HEK293 (cell line): ENCODE data around the gene ZNF101.

Experiments
- BCL11A ChIP-seq: fragments of 450-650 bp; formaldehyde crosslinking; IDR thresholded peaks from 2 replicates; pipeline ENCODE4 v1.5.1; 2016; ENCODE audit warnings: low read depth, missing biosample characterization, missing genetic modification characterization
- GLIS1 ChIP-seq: fragments of 450-650 bp; formaldehyde crosslinking; IDR thresholded peaks from 2 replicates; pipeline ENCODE4 v1.5.1; 2016; ENCODE audit warnings: missing biosample characterization, missing genetic modification characterization
- KLF17 ChIP-seq: fragments of 450-650 bp; formaldehyde crosslinking; IDR thresholded peaks from 2 replicates; pipeline ENCODE4 v1.5.1; 2016; ENCODE audit warnings: missing biosample characterization, missing genetic modification characterization
- KLF9 ChIP-seq: fragments of 450-650 bp; formaldehyde crosslinking; IDR thresholded peaks from 2 replicates; pipeline ENCODE4 v1.5.1; 2016; ENCODE audit warnings: missing biosample characterization, missing genetic modification characterization, low read depth
- MZF1 ChIP-seq: fragments of 450-650 bp; formaldehyde crosslinking; IDR thresholded peaks from 2 replicates; pipeline ENCODE4 v1.5.1; 2017; ENCODE audit warnings: missing biosample characterization, missing genetic modification characterization, borderline replicate concordance
- PBX3 ChIP-seq: sonication (generic); formaldehyde crosslinking; IDR thresholded peaks from 2 replicates; pipeline ENCODE4 v1.8.1; 2022; ENCODE audit warnings: mild to moderate bottlenecking, moderate library complexity, missing genetic modification reagents
- ZBTB17 ChIP-seq: fragments of 450-650 bp; formaldehyde crosslinking; IDR thresholded peaks from 2 replicates; pipeline ENCODE4 v1.5.1; 2016; ENCODE audit warnings: missing biosample characterization, missing genetic modification characterization
- ZNF140 ChIP-seq: fragments of 450-650 bp; formaldehyde crosslinking; IDR thresholded peaks from 2 replicates; pipeline ENCODE4 v1.5.1; 2016; ENCODE audit warnings: missing biosample characterization, missing genetic modification characterization
- ZNF157 ChIP-seq: fragments of 450-650 bp; formaldehyde crosslinking; IDR thresholded peaks from 2 replicates; pipeline ENCODE4 v1.5.1; 2016; ENCODE audit warnings: missing biosample characterization, missing genetic modification characterization
- ZNF211 ChIP-seq: fragments of 450-650 bp; formaldehyde crosslinking; IDR thresholded peaks from 2 replicates; pipeline ENCODE4 v1.5.1; 2016; ENCODE audit warnings: low read depth, missing biosample characterization, missing genetic modification characterization
- ZNF335 ChIP-seq: fragments of 450-650 bp; formaldehyde crosslinking; conservative IDR thresholded peaks from 2 replicates; pipeline ENCODE4 v1.5.1; 2016; ENCODE audit warnings: missing biosample characterization, missing genetic modification characterization
- ZNF341 ChIP-seq: fragments of 450-650 bp; formaldehyde crosslinking; IDR thresholded peaks from 2 replicates; pipeline ENCODE4; 2016; ENCODE audit warnings: low read depth, missing biosample characterization, missing genetic modification characterization
- ZNF610 ChIP-seq: fragments of 450-650 bp; formaldehyde crosslinking; IDR thresholded peaks from 2 replicates; pipeline ENCODE4 v1.5.1; 2016; ENCODE audit warnings: missing biosample characterization, missing genetic modification characterization, borderline replicate concordance
- ZNF629 ChIP-seq: fragments of 450-650 bp; formaldehyde crosslinking; IDR thresholded peaks from 2 replicates; pipeline ENCODE4 v1.5.1; 2017; ENCODE audit warnings: missing biosample characterization, missing genetic modification characterization
- ZNF645 ChIP-seq: fragments of 450-650 bp; formaldehyde crosslinking; IDR thresholded peaks from 2 replicates; pipeline ENCODE4; 2016; ENCODE audit warnings: missing biosample characterization, missing genetic modification characterization
- ZNF677 ChIP-seq: fragments of 450-650 bp; IDR thresholded peaks from 2 replicates; pipeline ENCODE4 v1.5.0; 2018; ENCODE audit warnings: missing biosample characterization, mild to moderate bottlenecking, missing genetic modification characterization, moderate library complexity
- TF ChIP-seq, protein P1 (sequence below): fragments of 450-650 bp; formaldehyde crosslinking; IDR thresholded peaks from 2 replicates; pipeline ENCODE4 v1.5.1; 2016; ENCODE audit warnings: missing biosample characterization, missing genetic modification characterization, low read depth
- TF ChIP-seq, protein P2 (sequence below): fragments of 450-650 bp; formaldehyde crosslinking; IDR thresholded peaks from 2 replicates; pipeline ENCODE4 v1.5.1; 2016; ENCODE audit warnings: missing biosample characterization, missing genetic modification characterization
- TF ChIP-seq, protein P3 (sequence below): fragments of 450-650 bp; formaldehyde crosslinking; IDR thresholded peaks from 2 replicates; pipeline ENCODE4 v1.5.1; 2017; ENCODE audit warnings: missing biosample characterization, missing genetic modification characterization
- TF ChIP-seq, protein P4 (sequence below): fragments of 450-650 bp; formaldehyde crosslinking; optimal IDR thresholded peaks from 2 replicates; pipeline ENCODE3; 2016; ENCODE audit warnings: missing biosample characterization, mild to moderate bottlenecking, missing genetic modification characterization
- TF ChIP-seq, protein P5 (sequence below): fragments of 450-650 bp; formaldehyde crosslinking; IDR thresholded peaks from 2 replicates; pipeline ENCODE4 v1.5.1; 2016; ENCODE audit warnings: missing biosample characterization, missing genetic modification characterization

Gene ZNF101

DNA sequence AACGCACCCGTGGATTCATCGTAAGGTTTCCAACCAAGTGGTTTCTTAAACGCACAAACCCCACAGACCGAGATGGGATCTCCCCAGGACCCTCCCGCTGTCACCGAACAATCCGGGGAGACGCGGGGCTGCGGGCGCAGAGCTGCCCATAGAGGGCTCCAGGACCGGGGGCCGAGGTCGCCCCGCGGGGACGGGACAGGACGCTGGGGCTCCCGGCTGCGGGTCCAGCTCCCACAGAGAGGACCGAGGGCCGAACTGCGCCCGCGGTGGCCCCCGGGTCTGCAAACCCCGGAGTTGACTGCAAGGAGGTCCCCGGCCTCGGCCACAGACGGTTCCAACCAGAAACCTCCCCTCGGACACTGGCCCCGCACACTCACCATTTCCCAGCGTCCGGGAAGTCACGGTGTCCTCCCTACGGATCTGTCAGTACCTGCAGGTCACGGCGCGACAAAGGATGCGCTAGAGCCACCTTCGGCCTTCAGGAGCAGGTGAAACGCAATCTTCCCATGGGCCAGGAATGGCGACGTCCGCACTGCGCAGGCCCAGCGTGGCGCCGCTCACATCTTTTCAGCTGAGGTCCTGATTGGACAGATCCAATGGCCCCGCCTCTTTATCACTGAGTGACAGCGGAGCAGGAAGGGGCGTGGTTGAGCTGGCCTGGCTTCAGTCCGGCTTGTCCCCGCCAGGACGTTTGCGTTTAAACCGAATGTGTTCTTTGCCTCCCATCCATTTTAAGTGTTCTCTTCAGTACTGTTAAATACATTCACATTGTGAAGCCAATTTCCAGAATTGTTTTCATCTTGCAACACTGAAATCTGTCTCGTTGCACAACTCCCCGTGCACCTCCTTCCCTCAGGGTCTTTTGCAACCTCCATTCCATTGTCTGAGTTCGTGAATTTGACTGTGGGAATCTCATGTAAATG, 64.2 kb downstream of the ZNF101 start, which contains the start of gene ZNF14 (continued):
- TF ChIP-seq, protein P1, sequence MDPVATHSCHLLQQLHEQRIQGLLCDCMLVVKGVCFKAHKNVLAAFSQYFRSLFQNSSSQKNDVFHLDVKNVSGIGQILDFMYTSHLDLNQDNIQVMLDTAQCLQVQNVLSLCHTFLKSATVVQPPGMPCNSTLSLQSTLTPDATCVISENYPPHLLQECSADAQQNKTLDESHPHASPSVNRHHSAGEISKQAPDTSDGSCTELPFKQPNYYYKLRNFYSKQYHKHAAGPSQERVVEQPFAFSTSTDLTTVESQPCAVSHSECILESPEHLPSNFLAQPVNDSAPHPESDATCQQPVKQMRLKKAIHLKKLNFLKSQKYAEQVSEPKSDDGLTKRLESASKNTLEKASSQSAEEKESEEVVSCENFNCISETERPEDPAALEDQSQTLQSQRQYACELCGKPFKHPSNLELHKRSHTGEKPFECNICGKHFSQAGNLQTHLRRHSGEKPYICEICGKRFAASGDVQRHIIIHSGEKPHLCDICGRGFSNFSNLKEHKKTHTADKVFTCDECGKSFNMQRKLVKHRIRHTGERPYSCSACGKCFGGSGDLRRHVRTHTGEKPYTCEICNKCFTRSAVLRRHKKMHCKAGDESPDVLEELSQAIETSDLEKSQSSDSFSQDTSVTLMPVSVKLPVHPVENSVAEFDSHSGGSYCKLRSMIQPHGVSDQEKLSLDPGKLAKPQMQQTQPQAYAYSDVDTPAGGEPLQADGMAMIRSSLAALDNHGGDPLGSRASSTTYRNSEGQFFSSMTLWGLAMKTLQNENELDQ (tag by site-specific recombination), result no peak
- no peak for TF ChIP-seq ZNF157 (tag by site-specific recombination)
- TF ChIP-seq, protein P2, sequence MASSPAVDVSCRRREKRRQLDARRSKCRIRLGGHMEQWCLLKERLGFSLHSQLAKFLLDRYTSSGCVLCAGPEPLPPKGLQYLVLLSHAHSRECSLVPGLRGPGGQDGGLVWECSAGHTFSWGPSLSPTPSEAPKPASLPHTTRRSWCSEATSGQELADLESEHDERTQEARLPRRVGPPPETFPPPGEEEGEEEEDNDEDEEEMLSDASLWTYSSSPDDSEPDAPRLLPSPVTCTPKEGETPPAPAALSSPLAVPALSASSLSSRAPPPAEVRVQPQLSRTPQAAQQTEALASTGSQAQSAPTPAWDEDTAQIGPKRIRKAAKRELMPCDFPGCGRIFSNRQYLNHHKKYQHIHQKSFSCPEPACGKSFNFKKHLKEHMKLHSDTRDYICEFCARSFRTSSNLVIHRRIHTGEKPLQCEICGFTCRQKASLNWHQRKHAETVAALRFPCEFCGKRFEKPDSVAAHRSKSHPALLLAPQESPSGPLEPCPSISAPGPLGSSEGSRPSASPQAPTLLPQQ, result 0 out of 2 replicates have a peak, but pooled peaks have one; percentile 30
- TF ChIP-seq, protein P3, sequence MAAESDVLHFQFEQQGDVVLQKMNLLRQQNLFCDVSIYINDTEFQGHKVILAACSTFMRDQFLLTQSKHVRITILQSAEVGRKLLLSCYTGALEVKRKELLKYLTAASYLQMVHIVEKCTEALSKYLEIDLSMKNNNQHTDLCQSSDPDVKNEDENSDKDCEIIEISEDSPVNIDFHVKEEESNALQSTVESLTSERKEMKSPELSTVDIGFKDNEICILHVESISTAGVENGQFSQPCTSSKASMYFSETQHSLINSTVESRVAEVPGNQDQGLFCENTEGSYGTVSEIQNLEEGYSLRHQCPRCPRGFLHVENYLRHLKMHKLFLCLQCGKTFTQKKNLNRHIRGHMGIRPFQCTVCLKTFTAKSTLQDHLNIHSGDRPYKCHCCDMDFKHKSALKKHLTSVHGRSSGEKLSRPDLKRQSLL (tag by site-specific recombination), result 0 out of 2 replicates have a peak, but pooled peaks have one; percentile 54
- no peak for TF ChIP-seq GLIS1 (tag by site-specific recombination)
- TF ChIP-seq ZBTB17, result no peak
- TF ChIP-seq, protein P4, sequence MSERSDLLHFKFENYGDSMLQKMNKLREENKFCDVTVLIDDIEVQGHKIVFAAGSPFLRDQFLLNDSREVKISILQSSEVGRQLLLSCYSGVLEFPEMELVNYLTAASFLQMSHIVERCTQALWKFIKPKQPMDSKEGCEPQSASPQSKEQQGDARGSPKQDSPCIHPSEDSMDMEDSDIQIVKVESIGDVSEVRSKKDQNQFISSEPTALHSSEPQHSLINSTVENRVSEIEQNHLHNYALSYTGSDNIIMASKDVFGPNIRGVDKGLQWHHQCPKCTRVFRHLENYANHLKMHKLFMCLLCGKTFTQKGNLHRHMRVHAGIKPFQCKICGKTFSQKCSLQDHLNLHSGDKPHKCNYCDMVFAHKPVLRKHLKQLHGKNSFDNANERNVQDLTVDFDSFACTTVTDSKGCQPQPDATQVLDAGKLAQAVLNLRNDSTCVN, result peak; percentile 20
- TF ChIP-seq MZF1 (tag by site-specific recombination), result no peak
- no peak for TF ChIP-seq KLF17 (tag by site-specific recombination)
- no peak for TF ChIP-seq ZNF341 (tag by site-specific recombination)
- no peak for TF ChIP-seq ZNF211 (tag by site-specific recombination)
- 0 out of 2 replicates have a peak, but pooled peaks have one; percentile 20 for TF ChIP-seq ZNF629 (tag by site-specific recombination)
- no peak for TF ChIP-seq ZNF140
- no peak for TF ChIP-seq BCL11A (tag by site-specific recombination)
- TF ChIP-seq ZNF645 (tag by site-specific recombination), result no peak
- 0 out of 2 replicates have a peak, but pooled peaks have one; percentile 75 for TF ChIP-seq PBX3 (CRISPR knock-in tag)
- TF ChIP-seq, protein P5, sequence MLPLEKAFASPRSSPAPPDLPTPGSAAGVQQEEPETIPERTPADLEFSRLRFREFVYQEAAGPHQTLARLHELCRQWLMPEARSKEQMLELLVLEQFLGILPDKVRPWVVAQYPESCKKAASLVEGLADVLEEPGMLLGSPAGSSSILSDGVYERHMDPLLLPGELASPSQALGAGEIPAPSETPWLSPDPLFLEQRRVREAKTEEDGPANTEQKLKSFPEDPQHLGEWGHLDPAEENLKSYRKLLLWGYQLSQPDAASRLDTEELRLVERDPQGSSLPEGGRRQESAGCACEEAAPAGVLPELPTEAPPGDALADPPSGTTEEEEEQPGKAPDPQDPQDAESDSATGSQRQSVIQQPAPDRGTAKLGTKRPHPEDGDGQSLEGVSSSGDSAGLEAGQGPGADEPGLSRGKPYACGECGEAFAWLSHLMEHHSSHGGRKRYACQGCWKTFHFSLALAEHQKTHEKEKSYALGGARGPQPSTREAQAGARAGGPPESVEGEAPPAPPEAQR (tag by site-specific recombination), result no peak
- peak; percentile 64; the same call in 1 of the 2 replicates for TF ChIP-seq ZNF610
- TF ChIP-seq ZNF677, result no peak
- peak; percentile 81 for TF ChIP-seq KLF9
- TF ChIP-seq ZNF335 (tag by site-specific recombination), result peak; percentile 84
